Mesothelial cell of epicardium (in vitro differentiated cells): ENCODE measurements around the gene FAM237A. TPM values are rescaled to one million over a fixed set of nuclear protein-coding genes. Genes with fewer than 3 reads are reported as not detected.

Source experiments
- DNase-seq, 2 experiments: peaks; one replicate each; pipeline ENCODE4 v3.0.0; 2021; ENCODE audit warnings: low spot score in 2 of 2; ENCODE audit not compliant: unreplicated experiment in 2 of 2
- H3K27ac Mint-ChIP-seq: 2 replicates; pipeline ENCODE4 v1.8.0; 2021; ENCODE audit warnings: mixed read lengths
- H3K27me3 Mint-ChIP-seq: 2 replicates; pipeline ENCODE4 v1.8.0; 2021; ENCODE audit warnings: low read depth, mixed read lengths
- H3K36me3 Mint-ChIP-seq: 2 replicates; pipeline ENCODE4 v1.8.0; 2021; ENCODE audit warnings: mixed read lengths
- H3K4me1 Mint-ChIP-seq: 2 replicates; pipeline ENCODE4 v1.8.0; 2021; ENCODE audit warnings: mixed read lengths
- H3K4me3 Mint-ChIP-seq: 2 replicates; pipeline ENCODE4 v1.8.0; 2021; ENCODE audit warnings: mild to moderate bottlenecking, moderate library complexity, mixed read lengths
- H3K9me3 Mint-ChIP-seq: 2 replicates; pipeline ENCODE4 v1.8.0; 2021; ENCODE audit warnings: mixed read lengths
- total RNA-seq: library from RNA; stranded (reverse); gene quantifications from 3 replicates; pipeline ENCODE4 v1.2.1, GENCODE V29; 2021
- TF ChIP-seq, protein P1 (sequence below): fragments of 200-600 bp; sonication (generic); IDR thresholded peaks from one replicate; pipeline ENCODE4 v1.5.0; 2021; ENCODE audit warnings: antibody characterized with exemption; ENCODE audit not compliant: unreplicated experiment

Gene FAM237A
- not detected in 3 replicates for total RNA-seq

DNA sequence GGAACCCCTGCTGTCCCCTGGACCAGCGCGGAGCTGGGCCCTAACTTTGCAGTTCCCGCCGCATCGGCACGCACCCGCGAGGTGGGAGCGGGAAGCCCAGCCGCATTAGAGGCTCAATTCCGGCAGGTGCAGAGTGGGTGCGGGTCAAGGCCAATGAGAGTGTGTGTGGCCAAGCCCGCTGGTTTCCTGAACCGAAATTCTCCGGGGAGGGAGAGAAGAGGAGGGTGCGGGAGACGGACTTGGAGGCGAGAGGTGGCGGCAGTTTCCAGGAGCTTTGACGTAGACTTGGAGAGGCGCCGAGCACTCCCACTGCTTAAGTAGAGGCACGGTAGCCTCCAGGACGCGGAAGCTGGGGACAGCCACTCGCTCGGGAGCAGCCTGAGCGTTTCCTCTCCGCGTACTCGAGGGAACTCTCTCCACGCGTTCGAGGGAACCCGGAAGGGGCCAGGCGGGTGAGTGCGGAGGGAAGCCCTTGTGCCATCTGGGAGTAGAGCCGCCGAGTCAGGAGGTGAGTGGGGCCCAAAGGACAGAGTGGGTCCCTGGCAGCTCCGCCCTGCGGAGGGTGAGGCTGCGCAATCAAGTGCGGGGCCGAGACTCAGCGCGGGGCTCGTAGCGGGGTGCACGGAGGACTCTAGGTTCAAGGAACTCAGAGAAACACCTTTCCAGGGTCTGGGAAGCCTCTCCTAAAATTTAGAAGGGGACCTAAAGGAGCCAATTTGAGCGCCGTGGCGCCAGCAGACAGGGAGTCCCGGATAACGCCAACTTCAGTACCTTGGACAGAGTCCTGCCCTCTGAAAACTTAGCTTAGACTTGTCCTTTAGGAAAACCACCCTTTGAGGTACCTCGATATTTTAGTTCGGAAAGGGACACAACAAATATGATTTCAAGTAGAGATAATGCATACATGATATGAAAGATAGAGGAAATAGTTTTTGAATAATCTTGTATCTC is at the start of gene FAM237A:
Gene FAM237A (plus strand): TSS at position 413 of the 951 bp plus-strand sequence. CDS start 1,750 bp downstream, outside the sequence.
- Mint-ChIP-seq H3K4me1 (no peaks in the 10 kb centered on the region), H3K9me3 (no peaks in the 10 kb centered on the region), H3K36me3 (no peaks in the 10 kb centered on the region), H3K4me3 (peak within 1 kb of the TSS; percentile 8), H3K27me3 (peaks cover 18% of the 10 kb centered on the region), H3K27ac (no peak within 1 kb of the TSS)
- TF ChIP-seq, protein P1, sequence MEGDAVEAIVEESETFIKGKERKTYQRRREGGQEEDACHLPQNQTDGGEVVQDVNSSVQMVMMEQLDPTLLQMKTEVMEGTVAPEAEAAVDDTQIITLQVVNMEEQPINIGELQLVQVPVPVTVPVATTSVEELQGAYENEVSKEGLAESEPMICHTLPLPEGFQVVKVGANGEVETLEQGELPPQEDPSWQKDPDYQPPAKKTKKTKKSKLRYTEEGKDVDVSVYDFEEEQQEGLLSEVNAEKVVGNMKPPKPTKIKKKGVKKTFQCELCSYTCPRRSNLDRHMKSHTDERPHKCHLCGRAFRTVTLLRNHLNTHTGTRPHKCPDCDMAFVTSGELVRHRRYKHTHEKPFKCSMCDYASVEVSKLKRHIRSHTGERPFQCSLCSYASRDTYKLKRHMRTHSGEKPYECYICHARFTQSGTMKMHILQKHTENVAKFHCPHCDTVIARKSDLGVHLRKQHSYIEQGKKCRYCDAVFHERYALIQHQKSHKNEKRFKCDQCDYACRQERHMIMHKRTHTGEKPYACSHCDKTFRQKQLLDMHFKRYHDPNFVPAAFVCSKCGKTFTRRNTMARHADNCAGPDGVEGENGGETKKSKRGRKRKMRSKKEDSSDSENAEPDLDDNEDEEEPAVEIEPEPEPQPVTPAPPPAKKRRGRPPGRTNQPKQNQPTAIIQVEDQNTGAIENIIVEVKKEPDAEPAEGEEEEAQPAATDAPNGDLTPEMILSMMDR: no peak
- DNase-seq: peak; percentile 40 to 74

DNA sequence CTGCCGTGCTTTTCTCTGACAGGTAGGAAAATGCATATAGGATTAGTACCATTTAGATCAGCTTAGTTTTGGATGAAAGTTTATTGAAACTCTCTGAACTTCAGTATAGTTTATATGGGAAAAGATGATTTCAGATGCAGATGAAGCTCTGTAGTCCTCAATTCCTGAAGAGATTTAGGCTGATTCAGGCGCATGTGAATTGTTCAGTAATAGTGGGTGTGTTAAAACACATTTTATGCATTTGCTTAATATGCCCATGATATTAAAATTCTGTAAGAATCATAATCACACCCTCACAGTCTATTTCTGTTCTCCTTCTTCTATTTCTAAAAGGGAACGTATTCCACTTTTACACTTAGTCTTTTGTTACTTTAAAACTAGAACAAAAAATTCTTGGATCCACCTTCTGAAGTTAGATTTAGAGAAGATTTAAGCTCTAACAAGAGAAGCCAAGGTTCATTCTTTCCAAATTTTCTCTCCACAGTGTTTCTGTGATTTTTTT is 44.5 kb upstream of the FAM237A start:
- TF ChIP-seq, protein P1: no peak
- H3K4me3 Mint-ChIP-seq: no peak overlapping the region
- no peak for DNase-seq
- no peaks in the 10 kb centered on the region for H3K9me3 Mint-ChIP-seq
- no peak overlapping the region for H3K27ac Mint-ChIP-seq
- no peaks in the 10 kb centered on the region for H3K4me1 Mint-ChIP-seq
- H3K27me3 Mint-ChIP-seq: no peaks in the 10 kb centered on the region
- H3K36me3 Mint-ChIP-seq: no peaks in the 10 kb centered on the region

DNA sequence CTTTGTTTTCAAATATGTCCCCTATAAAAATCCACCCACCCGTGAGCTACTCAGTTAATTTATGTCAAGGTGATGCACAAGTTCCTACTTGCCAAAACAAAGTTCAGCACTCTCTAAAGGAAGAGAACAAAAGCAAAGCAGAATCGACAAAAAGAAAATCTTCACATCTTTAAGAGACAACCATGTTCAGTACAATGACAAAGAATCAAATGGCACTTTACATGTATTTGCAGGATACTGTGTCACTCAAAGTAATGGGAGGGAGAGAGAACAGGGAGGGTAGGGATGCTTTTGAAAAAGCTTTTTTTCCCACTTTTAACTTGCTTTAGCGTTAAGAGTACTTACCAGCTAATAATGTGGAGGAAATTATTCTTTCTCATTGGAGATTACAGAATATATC is 39.0 kb upstream of the FAM237A start:
- Mint-ChIP-seq H3K27ac (no peak overlapping the region), H3K9me3 (no peaks in the 10 kb centered on the region), H3K4me3 (no peak overlapping the region), H3K4me1 (no peaks in the 10 kb centered on the region), H3K27me3 (no peaks in the 10 kb centered on the region), H3K36me3 (no peaks in the 10 kb centered on the region)
- TF ChIP-seq, protein P1: no peak
- no peak for DNase-seq

DNA sequence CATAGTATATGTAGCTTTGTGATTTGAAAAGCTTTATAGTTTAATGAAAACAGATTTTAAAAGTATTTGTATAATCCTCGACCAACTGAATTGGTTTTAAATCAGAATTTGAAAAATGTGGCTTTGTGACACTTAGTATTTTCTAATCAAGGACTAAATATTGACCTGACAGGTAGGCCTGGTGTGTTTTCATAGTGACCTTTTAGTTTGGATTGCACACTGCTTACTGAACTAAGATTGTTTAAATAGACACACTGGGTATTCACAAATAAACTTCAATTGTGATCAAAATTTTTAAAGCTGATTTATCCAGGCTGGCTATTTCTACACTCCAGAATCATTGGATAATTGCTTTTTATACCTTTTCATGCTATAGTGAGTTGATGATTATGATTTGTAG is 31.8 kb upstream of the FAM237A start:
- Mint-ChIP-seq H3K4me1 (no peaks in the 10 kb centered on the region), H3K4me3 (no peak overlapping the region), H3K27ac (no peak overlapping the region), H3K36me3 (no peaks in the 10 kb centered on the region), H3K9me3 (no peaks in the 10 kb centered on the region), H3K27me3 (no peaks in the 10 kb centered on the region)
- no peak for DNase-seq
- TF ChIP-seq, protein P1: no peak

- no peak overlapping the region for H3K27ac Mint-ChIP-seq
Observed at GRCh38 chr2:206611191-206611590, 31.1 kb upstream of the FAM237A start.

More at GRCh38 chr2:206611191-206611590, 31.1 kb upstream of the FAM237A start:
- Mint-ChIP-seq H3K4me3 (no peak overlapping the region), H3K27me3 (no peaks in the 10 kb centered on the region), H3K4me1 (no peaks in the 10 kb centered on the region), H3K36me3 (no peaks in the 10 kb centered on the region), H3K9me3 (no peaks in the 10 kb centered on the region)
- TF ChIP-seq, protein P1: no peak
- no peak for DNase-seq
